ENCODE results near the gene REN. TPM values are rescaled to one million over a fixed set of nuclear protein-coding genes. Genes with fewer than 3 reads are reported as not detected.

REN gene
- total and polyA plus RNA-seq, 8 donors: 0.10 to 2.4 (median 0.20) TPM; not detected in 1

DNA sequence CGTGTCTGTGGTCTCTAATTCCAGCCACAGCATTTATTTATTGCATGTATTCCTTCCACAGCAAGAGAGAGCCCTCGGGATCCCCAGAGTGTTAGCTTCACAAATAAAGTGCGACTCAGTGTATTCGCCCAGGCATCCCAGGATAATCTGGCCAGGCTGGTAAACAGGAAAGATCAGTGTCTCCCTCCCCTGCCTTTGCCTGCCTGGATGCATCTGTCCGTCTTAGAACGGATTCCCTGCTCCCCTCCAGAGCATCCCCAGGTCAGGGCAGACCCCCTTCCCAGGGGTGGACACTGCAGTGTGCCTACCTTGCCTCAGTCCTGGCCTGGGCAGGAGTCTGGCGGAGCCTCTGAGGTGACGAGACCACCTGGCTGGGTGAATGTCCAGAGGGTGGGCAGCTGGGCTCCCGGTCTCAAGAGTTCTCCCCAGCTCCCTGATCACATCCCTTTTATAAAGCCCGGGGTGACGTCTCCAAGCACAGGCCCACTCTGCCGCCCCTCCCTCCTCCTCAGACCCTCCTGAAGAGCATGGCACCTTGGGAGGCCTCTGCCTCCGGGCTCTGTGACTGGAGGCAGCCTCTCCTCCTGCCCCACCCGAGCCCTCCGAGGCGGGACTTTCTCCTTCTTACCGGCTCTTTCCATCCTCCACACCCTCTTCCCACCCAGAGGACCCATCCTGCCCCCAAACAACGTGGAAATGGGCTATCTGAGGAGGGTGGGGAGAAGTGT lies 30.1 kb upstream of the REN start, which contains the start of gene KISS1:
TSS of gene KISS1 (minus strand) at position 424 of the 728 bp plus-strand sequence. CDS start 3,615 bp downstream, outside the sequence.
- intact Hi-C loops (cut with DNase I): no loop called here
- Histone ChIP-seq H3K9me3 (no peaks in the 10 kb centered on the region), H3K27ac (no peak within 1 kb of the TSS), H3K4me1 (no peaks in the 10 kb centered on the region), H3K4me3 (no peak within 1 kb of the TSS), H3K27me3 (peaks cover 0 to 55% of the 10 kb centered on the region in 2 donors), H3K36me3 (no peaks in the 10 kb centered on the region)
- DNase-seq (no peak), ATAC-seq (no peak)
- TF ChIP-seq, protein P1, sequence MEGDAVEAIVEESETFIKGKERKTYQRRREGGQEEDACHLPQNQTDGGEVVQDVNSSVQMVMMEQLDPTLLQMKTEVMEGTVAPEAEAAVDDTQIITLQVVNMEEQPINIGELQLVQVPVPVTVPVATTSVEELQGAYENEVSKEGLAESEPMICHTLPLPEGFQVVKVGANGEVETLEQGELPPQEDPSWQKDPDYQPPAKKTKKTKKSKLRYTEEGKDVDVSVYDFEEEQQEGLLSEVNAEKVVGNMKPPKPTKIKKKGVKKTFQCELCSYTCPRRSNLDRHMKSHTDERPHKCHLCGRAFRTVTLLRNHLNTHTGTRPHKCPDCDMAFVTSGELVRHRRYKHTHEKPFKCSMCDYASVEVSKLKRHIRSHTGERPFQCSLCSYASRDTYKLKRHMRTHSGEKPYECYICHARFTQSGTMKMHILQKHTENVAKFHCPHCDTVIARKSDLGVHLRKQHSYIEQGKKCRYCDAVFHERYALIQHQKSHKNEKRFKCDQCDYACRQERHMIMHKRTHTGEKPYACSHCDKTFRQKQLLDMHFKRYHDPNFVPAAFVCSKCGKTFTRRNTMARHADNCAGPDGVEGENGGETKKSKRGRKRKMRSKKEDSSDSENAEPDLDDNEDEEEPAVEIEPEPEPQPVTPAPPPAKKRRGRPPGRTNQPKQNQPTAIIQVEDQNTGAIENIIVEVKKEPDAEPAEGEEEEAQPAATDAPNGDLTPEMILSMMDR (IDR thresholded peaks at IDR 0.05): no peak

DNA sequence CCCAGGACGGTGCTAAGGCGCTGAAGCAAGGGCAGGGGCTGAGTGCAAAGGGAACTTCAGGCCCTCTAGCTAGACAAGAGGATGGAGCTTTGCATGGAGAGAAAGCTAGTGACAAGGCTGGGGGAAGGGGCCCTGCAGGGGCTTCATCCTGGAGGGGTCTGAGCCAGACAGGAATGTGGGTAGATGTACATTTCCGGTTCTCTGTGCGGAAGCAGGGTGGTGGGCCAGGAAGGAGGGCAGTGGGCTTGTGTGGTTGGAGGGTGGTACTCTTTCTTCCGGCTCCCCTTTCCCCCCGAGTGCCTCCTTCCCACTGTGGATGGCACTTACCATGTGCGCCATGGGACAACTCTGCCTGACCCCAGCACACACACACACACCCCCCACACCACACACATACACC lies 28.6 kb upstream of the REN start:
- H3K4me3 ChIP-seq: no peak overlapping the region
- ATAC-seq (no peak), DNase-seq (no peak)
- TF ChIP-seq, protein P1 (IDR thresholded peaks at IDR 0.05): no peak
- peaks cover 0 to 68% of the 10 kb centered on the region in 2 donors for H3K27me3 ChIP-seq
- H3K27ac ChIP-seq: no peak overlapping the region
- no peaks in the 10 kb centered on the region for H3K36me3 ChIP-seq
- intact Hi-C loops (cut with DNase I): no loop called here
- no peaks in the 10 kb centered on the region for H3K9me3 ChIP-seq
- peaks cover 0 to 8% of the 10 kb centered on the region in 2 donors for H3K4me1 ChIP-seq

DNA sequence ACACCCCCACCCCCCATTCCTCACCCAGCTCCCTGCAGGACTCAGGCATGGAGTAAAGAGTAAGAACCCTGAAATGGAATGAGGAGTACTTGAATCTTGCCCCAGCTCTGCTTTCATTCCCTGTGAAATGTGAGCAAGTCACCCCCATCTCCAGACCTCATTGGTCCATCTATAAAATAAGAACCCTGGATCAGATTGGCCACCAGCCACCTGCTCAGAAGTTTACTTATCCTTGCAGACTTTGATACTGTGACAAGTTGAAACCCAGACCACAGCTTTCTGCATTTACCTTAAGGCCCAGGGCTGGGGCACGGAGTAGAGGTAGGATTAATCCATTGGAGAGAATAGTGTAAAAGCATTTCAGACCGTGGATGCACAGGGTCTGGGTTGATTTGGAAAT lies 27.9 kb upstream of the REN start:
- Histone ChIP-seq H3K4me3 (no peak overlapping the region), H3K36me3 (no peaks in the 10 kb centered on the region), H3K27me3 (peaks cover 0 to 74% of the 10 kb centered on the region in 2 donors), H3K4me1 (peaks cover 0 to 8% of the 10 kb centered on the region in 2 donors), H3K9me3 (no peaks in the 10 kb centered on the region), H3K27ac (no peak overlapping the region)
- DNase-seq (no peak), ATAC-seq (no peak)
- TF ChIP-seq, protein P1 (IDR thresholded peaks at IDR 0.05): no peak
- intact Hi-C loops (cut with DNase I): no loop called here

DNA sequence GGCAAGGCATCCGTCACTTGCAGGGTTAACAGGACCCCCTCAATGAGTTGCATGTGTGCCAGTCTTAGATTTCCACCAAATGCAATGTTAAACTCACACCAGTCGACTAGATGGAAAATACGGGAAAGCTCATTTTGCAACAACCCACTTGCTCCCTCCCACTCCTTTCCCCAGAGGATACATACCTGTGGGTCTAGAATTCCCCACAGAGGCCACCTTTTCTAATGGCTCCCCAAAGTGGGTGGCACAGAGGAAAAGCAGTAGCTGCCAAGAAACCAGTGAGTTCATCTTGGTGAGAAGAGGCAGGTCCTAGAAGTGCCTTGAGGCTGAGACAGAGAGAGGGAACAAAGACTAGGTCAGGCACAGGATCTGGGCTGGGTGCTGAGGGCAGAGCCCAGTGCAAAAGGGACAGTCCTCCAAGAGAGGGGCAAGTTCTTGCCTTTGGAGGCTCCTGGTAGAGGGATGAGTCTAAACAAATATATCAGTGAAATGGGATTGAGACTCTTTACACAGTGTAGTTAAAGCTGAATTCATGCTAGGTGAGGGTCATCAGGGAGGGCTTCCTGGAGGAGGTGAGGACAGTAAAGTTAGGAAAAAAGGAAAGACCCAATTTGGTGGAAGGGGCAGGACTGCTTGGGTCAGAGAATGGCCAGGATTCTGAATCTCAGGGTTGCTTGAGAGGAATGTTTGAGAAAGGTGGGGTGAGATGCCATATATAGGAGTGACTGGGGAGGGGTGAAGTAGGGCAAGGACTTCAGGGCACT lies 26.6 kb upstream of the REN start:
- TF ChIP-seq, protein P1 (IDR thresholded peaks at IDR 0.05): no peak
- intact Hi-C loops (cut with DNase I): no loop called here
- ATAC-seq: peak; percentile 42
- H3K27me3 ChIP-seq: peaks cover 0 to 74% of the 10 kb centered on the region in 2 donors
- H3K9me3 ChIP-seq: no peaks in the 10 kb centered on the region
- no peak overlapping the region for H3K27ac ChIP-seq
- H3K36me3 ChIP-seq: no peaks in the 10 kb centered on the region
- H3K4me3 ChIP-seq: no peak overlapping the region
- DNase-seq: no peak
- H3K4me1 ChIP-seq: peaks cover 0 to 8% of the 10 kb centered on the region in 2 donors

DNA sequence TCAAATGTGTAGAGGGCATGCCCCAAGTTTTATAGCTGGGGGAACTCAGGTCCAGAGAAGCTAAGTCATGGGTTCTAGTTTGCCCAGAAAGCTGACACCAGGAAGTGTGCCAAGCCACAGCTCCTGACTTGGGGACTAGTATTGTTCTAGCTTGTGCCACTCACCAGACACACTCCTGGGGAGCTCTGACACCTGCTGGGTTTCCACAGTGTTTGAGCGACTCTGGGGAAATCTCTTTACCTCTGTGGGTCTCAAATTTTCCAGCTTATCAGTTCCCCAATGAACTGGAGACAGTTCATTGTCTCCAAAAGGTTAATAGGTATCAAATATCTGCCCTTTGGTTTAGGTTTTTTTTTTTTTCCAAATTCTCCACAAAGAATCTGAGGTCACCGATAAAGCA lies 25.9 kb upstream of the REN start:
- peaks cover 0 to 78% of the 10 kb centered on the region in 2 donors for H3K27me3 ChIP-seq
- H3K4me1 ChIP-seq: peaks cover 0 to 8% of the 10 kb centered on the region in 2 donors
- no peak overlapping the region for H3K27ac ChIP-seq
- DNase-seq: no peak
- TF ChIP-seq, protein P1 (IDR thresholded peaks at IDR 0.05): no peak
- no peaks in the 10 kb centered on the region for H3K9me3 ChIP-seq
- H3K4me3 ChIP-seq: no peak overlapping the region
- ATAC-seq: no peak
- no peaks in the 10 kb centered on the region for H3K36me3 ChIP-seq
- intact Hi-C loops (cut with DNase I): no loop called here
